Vagina (tissue), 2 donors: ENCODE data around the gene ITGAE.

Experiments
- POLR2A ChIP-seq, 2 donors: fragments of 450-650 bp; IDR thresholded peaks; one replicate each; pipeline ENCODE4 v1.6.1; 2017; ENCODE audit warnings: antibody characterized with exemption in 2 of 2, mild to moderate bottlenecking in 2 of 2, moderate library complexity in 2 of 2
- TF ChIP-seq, protein P1 (sequence below), 3 experiments: fragments of 450-650 bp in 2 of 3; fragments of 200-600 bp in 1 of 3; sonication (generic) in 1 of 3; IDR thresholded peaks; one replicate each; pipeline ENCODE4 v1.5.1; 2017 to 2019; ENCODE audit warnings: antibody characterized with exemption in 3 of 3, mild to moderate bottlenecking in 2 of 3, moderate library complexity in 2 of 3

- no peak for TF ChIP-seq POLR2A (IDR thresholded peaks at IDR 0.05)
- TF ChIP-seq, protein P1, sequence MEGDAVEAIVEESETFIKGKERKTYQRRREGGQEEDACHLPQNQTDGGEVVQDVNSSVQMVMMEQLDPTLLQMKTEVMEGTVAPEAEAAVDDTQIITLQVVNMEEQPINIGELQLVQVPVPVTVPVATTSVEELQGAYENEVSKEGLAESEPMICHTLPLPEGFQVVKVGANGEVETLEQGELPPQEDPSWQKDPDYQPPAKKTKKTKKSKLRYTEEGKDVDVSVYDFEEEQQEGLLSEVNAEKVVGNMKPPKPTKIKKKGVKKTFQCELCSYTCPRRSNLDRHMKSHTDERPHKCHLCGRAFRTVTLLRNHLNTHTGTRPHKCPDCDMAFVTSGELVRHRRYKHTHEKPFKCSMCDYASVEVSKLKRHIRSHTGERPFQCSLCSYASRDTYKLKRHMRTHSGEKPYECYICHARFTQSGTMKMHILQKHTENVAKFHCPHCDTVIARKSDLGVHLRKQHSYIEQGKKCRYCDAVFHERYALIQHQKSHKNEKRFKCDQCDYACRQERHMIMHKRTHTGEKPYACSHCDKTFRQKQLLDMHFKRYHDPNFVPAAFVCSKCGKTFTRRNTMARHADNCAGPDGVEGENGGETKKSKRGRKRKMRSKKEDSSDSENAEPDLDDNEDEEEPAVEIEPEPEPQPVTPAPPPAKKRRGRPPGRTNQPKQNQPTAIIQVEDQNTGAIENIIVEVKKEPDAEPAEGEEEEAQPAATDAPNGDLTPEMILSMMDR (IDR thresholded peaks at IDR 0.05): no peak
These were observed 5.4 kb downstream of the ITGAE start for GRCh38 chr17:3795390-3796102.
